ENCODE data around the gene AGAP2.

- no peak for TF ChIP-seq CHD2 (IDR thresholded peaks at IDR 0.05; ENCODE audit: low read length, partially characterized antibody)
- TF ChIP-seq CEBPB (IDR thresholded peaks at IDR 0.05): no peak
- TF ChIP-seq POLR2A (IDR thresholded peaks at IDR 0.05; ENCODE audit: low read length): no peak
- no peak for TF ChIP-seq CTCF (IDR thresholded peaks at IDR 0.05)
- no peak for TF ChIP-seq CBX2 (IDR thresholded peaks at IDR 0.05; ENCODE audit: borderline replicate concordance, low read depth)
- no peak for TF ChIP-seq ZSCAN20 (CRISPR knock-in tag; IDR thresholded peaks at IDR 0.05)
- TF ChIP-seq RFX5 (IDR thresholded peaks at IDR 0.05): no peak
- no peak for TF ChIP-seq SMC3 (IDR thresholded peaks at IDR 0.05)
- TF ChIP-seq RAD21 (conservative IDR thresholded peaks at IDR 0.05 in 1 of 2, IDR thresholded peaks at IDR 0.05 in 1 of 2): no peak
- TF ChIP-seq KDM1A (IDR thresholded peaks at IDR 0.05; ENCODE audit: low read depth): no peak
- TF ChIP-seq, protein P1, sequence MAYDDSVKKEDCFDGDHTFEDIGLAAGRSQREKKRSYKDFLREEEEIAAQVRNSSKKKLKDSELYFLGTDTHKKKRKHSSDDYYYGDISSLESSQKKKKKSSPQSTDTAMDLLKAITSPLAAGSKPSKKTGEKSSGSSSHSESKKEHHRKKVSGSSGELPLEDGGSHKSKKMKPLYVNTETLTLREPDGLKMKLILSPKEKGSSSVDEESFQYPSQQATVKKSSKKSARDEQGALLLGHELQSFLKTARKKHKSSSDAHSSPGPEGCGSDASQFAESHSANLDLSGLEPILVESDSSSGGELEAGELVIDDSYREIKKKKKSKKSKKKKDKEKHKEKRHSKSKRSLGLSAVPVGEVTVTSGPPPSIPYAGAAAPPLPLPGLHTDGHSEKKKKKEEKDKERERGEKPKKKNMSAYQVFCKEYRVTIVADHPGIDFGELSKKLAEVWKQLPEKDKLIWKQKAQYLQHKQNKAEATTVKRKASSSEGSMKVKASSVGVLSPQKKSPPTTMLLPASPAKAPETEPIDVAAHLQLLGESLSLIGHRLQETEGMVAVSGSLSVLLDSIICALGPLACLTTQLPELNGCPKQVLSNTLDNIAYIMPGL (CRISPR knock-in tag; IDR thresholded peaks at IDR 0.05; ENCODE audit: borderline replicate concordance): no peak
- no peak for TF ChIP-seq ZNF302 (CRISPR knock-in tag; IDR thresholded peaks at IDR 0.05)
These were observed 9.2 kb downstream of the AGAP2 start for GRCh38 chr12:57729321-57729844.
